ENCODE measurements around the gene CDH4.
"Not testable (repeated sequence)": the region's sequence is repeated elsewhere in the genome, so short reads cannot be mapped to it uniquely, and the experiment has no call there.

CDH4 gene

DNA sequence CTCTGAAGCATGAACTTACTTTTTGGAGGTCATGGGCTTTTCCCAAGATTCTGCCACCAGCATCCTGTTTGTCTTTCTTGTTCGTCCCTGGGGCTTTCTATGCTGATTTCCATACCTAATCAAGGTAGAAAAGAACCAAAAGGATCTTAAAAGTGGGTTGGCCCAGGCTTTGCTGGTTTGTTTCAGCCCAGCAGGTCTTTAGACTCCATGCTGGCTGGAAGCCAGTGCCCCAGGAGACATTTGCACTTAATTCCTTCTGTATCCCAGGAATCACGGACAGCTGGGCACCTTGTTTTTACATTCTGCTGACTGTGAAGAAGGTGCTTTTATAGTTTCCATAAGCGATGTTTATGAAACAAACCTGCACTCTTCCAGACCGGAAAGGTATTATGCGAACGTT lies 195.9 kb downstream of the CDH4 start:
- no peak for DNase-seq

DNA sequence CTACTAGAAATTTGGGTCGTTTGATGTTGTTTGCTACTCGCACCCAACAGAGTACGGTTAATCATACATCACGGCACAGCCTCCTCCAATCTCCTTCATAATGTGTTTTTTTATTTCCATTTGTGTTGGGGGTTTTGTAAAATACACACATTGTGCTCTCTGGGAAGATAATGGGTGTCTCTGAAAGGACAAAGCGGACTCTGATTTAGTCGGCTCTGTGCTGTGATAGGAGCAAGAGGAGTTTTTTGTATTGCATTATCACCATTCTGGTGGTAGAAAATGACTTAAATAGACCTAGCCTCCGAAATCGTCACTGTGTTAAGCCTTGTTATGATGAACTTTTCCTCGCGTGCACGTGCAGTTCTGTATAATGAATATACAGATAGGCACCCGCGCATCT lies 196.3 kb downstream of the CDH4 start:
- no peak for DNase-seq

DNA sequence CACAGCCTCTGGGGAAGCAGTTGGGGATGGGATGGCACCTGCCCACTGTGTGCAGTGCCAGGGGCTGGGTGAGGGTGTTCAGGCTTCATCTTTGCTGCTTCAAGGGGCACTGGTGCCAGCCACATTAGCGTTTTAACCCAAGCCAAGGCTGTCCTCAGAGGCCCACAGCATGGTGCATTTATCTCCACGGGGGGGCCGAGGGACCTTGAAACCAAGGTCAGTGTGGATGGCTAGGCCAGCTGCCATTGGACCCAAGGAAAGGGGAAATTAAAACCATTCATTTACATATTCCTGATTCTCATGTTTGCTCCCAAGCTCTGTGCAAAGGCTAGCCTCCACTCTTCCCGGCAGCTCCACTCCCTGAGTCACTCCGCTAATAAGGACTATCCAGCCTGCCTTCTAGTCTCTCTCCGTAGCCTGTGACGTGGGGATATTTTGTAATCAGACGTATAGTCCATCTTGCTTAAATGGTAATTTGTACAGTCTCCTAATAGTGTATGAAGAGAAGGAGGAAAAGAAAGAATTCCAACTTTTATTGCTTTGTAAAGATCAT lies 197.1 kb downstream of the CDH4 start:
- DNase-seq: no peak

DNA sequence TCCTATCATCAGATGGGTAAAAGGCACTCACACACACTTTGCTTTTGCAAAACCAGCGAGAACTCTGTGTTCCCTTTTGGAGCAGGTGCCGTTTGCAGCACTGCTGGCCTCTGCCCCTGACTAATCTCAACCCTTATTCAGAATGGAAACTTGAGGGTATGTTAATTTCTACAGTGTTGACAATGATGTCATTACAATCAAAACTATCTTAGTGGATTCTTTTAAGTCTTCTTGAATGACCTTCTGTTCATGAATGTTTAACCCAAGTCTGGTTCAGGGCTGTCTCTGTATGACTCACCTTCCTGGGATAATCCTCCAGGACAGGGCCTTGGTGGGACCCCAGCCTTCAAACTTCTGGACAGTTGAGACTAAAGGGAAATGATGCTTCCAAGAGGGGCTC lies 197.9 kb downstream of the CDH4 start:
- no peak for DNase-seq

DNA sequence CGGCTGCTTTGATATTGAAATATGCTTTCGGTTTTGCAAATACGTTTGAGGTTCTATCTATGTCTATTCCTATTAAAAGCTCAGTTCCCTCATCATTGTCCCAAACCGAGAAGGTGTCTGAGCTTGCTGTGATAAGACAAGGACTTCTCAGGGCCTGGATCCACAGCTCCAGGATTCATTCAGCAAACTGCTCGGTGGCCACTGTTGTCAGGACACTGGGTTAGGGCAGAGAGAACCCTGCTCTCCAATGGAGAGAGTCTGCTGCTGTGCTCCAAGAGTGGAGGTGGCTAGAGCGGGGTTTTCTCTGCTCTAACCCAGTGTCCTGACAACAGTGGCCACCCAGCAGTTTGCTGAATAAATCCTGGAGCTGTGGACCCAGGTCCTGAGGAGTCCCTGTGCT lies 198.5 kb downstream of the CDH4 start:
- DNase-seq: no peak

DNA sequence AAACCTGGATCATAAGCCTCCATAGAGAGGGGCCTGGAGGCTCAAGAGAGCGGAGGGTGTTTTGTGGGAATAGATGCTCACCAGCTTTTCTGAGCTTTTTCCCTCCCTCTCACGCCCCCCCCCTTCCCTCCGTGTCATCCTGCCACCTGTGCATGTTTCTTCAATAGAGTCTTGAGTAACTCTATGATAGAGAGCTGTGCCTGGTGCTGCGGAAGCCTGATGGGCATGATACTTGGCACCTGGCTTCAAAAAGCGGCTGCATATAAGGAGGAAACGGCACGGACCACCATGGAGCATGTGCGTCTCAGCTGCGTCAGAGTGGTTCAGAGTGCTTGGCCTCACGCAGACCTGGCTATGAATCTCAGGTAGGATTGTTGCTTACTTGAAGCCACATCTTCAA lies 198.9 kb downstream of the CDH4 start:
- no peak for DNase-seq

DNA sequence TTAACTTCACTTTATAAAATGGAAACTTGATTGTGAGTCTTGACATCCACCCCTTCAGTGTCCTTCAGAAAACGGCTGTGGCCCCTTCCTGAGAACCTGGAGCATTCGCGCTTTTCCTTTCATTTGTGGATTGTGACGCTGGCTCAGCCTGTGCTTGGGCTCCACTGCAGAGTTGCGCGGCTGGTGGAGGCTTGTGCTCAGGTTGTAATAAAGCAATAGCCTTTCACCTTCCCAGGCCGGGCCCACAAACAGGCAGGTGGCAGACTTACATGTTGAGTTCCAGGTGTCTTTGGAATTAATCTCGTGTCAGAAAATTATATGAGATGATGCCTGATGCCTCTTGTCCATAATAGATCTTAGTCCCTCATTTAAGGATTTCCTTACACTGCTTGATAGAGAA lies 199.9 kb downstream of the CDH4 start:
- DNase-seq: no peak

DNA sequence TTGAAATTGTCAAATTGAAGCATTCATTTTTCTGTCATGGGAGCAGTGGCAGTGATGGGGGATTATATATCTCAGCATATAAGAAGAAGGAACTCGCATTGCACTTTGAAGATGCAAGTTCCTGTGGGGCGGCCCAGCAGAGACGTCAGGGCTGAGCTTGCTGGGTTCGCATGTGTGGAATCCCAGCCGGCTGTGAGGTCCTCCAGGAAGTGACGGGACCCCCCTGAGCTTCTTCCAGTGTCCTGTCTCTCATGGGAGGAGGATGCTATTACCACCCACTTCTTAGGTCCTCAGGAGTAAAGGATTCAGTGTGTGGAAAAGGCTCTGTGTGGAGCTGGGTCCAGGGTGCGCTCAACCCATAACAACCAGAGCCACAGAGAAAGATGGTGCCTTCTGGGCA lies 201.2 kb downstream of the CDH4 start:
- no peak for DNase-seq

DNA sequence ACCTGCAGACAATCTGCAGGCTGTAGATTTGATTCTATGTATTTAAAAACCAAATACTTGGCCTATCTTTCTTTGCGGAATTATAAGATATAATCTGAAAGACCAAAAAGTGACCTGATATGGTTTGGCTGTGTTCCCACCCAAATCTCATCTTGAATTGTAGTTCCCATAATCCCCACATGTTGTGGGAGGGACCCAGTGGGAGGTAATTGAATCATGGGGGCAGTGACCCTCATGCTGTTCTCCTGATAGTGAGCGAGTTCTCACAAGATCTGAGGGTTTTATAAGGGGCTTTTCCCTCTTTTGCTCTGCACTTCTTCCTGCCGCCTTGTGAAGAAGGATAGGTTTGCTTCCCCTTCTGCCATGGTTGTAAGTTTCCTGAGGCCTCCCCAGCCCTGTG lies 201.6 kb downstream of the CDH4 start:
- not testable (repeated sequence) for DNase-seq

DNA sequence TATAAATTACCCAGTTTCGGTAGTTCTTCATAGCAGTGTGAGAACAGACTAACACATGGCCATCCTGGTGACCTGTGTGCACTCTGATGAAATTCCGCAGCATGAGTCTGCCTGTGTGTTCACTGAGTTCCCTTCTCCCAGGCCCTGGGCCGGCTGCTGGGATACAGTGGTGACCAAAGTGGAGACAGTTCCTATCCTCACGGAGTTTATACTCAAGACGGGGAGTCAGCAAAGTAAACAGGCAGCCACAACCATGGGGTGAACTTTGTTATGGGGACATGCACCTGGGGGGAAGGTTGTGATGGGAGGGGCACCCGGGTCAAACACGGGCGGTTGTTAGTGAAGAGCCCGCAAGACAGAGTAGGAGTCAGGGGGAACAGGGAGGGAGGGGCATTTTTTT lies 202.0 kb downstream of the CDH4 start:
- no peak for DNase-seq

DNA sequence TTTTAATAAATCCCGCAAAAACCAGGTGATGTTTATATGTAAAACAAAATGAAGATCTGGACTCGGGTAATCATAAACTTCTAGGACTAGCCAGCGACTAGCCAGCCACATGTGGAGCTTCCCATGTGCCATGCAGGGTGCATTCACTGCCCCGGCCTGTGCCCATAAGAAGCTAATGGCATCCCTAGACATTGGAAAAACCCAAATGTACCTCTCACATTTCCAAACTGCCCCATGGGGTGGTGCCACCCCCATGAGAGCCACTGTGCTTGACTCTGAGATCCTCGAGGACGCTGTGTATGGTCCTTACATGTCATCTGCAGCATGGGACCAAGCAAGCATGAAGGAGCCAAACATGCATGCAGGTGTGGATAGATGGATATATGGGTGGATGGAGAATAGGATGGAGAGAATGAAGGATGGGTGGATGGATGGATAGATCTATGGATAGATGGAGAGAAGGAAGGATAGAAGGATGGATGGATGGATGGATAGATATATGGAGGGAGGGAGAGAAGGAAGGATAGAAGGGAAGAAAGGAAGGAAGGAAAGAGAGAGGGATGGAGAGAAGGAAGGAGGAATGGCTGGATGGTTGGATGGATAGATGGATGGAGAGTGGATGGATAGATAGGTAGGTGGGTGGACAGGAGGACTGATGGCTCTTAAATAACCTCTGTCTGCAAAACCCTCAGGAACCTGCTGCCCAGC lies 203.6 kb downstream of the CDH4 start:
- no peak for DNase-seq

DNA sequence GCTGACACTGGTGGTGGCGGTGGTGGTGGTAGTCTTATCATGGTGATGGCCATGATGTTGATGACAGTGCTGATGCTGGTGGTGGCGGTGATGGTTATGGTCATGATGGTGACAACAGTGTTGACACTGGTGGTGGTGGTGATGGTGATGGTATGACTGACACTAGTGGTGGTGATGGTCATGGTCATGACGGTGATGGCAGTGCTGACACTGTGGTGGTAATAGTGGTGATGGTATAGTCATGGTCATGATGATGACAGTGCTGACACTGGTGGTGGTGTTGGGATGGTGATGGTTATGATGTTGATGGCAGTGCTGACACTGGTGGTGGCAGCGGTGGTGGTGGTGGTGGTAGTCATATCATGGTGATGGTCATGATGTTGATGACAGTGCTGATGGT lies 205.7 kb downstream of the CDH4 start:
- no peak for DNase-seq

DNA sequence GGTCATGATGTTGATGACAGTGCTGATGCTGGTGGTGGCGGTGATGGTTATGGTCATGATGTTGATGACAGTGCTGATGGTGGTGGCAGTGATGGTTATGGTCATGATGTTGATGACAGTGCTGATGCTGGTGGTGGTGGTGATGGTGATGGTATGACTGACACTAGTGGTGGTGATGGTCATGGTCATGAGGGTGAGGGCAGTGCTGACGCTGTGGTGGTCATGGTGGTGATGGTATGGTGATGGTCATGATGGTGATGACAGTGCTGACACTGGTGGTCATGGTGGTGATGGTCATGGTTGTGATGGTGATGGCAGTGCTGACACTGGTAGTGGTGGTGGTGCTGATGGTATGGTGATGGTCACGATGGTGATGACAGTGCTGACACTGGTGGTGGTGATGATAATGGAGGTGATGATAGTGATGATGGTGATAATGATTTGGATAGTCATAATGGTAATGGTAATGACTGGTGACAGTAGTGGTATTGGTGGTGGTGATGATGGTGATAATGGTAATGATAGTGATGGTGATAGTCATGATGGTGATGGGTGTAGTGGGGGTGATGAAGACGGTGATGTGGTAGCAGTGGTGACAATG lies 206.2 kb downstream of the CDH4 start:
- no peak for DNase-seq

DNA sequence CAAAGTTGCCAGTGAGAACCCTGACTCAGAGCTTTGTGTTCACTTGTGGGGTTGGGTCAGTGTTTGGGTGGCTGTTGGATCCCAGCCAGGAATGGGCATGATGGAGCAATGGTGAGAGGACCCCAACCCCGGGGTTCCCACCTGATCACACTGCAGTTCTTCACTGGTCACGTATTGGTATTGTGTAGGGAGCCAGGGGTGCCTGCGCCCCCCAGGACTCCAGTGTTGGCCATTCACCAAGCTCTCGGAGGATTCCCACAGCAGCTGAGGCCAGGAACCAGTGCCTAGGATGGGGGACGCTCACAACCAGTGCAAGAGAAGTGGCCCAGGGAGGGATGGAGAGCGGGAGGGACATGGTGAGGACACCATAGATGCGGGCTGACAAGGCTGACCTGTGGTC lies 207.2 kb downstream of the CDH4 start:
- no peak for DNase-seq

DNA sequence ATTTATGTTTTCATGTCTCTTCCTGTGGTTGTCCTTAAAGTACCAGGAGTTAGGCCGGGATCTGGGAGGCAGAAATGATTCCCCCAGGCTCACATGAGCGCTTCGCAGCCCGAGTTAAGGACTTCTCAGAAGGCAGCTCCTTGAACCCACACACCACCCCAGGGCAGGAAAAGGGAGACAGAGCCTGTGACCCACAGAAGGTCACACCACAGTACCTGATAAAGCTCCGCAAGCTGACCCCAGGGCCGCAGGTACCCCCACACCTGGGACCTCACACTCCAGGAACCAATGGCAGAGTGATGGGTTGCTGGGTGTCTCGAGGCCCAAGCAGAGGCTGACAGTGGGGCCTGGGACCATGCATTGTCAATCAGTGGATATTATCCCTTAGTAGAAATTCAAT lies 207.6 kb downstream of the CDH4 start:
- no peak for DNase-seq

DNA sequence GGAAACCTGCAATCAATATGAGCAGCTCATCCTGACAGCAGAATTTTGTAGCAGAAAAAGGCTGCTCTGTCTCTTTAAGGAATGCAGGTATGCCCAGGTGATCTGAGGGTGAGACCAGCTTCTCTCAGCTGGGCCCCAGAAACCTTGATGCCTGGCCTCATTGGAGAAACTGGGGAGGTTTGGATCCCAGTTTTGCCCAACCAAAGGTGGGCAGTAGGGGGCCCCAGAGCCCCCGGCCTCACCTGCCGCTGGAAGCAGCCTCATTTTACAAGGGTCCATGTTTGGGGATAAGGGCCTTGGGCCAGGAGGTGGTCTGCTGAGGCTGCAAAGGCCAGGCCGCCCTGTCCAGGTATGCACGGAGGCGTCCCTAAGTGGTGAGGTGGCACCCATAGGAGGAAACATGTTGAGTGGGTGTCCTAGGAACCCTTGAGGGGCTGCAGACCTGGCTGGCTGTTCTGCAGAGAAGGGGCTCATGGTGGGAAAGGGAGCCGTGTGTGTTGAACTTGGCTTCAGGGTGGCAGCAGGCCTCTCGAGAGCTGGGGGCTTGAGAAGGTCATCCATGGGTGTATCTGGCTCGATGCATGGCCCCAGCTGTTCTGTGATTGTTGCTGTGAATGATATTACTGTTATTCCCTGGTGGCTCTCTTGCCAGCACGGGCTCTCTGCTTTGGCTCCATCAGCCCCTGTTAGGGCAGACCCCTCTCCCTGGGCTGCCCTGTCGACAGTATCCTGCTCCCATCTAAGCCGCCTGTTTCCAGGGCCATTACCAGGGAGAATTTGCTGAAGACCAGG lies 208.4 kb downstream of the CDH4 start:
- no peak for DNase-seq

DNA sequence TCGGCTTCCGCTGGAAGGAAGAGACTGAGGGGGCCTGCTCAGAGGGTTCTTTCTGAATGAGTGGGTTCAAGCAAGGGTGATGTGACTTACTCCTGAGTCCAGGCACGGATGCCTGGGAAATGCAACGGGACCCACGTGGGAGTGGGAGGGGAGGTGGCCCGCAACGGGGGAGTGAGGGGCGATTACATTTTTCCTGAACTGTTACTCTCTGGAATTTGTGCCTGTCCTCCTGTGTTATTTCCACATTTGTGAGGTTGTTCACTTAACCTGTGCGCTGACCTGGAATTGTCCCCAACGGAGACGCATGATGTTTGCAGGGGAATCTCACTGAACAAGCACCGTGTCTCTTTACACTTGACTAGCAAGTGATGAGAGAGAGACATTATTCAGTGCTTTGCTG lies 209.4 kb downstream of the CDH4 start:
- no peak for DNase-seq

DNA sequence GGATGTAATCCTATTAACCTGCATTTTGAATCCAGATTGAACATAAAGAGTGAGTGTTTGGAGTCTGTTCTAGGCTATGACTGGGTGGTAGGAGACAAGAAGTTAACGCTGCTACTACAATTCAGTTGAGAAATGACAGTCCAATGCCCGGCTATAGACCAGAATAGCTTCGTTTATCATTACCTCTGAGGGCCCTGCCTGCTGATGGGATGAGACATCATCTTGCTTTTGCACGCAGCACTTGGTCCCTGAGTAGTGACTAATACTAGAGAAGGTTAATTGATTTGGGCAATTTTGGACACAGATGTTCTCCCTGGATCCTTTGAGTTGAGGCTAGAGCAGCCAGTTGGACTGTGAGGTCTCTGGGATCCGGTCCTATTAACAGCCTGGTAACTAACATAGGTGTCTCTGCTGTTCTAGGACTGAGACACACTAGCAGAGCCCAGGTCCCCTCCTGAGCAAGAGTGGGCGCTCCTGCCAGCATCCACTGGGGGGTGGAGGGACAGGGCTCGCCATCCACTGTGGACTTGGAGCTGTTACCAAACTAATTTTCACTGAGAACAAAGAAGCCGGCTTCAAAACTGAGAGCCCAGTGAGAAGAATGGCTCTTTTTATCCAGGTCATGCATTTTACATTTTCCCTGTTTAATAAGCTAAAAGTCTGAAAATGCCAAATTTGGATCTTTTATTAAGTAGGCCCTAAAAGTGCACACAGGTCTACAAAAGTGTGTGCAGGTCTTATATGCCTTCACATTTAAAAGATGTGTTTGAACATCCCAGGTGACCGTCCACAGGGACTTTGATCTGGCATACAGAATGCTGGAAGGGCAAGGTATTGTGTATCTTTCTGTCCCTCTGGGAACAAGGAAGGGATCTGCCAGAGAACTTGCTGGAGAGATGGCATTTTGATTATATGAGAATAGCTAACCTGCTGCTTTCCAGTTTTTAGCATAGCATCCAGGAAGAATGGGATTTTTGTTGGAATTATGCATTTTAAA lies 212.5 kb downstream of the CDH4 start:
- DNase-seq: no peak

DNA sequence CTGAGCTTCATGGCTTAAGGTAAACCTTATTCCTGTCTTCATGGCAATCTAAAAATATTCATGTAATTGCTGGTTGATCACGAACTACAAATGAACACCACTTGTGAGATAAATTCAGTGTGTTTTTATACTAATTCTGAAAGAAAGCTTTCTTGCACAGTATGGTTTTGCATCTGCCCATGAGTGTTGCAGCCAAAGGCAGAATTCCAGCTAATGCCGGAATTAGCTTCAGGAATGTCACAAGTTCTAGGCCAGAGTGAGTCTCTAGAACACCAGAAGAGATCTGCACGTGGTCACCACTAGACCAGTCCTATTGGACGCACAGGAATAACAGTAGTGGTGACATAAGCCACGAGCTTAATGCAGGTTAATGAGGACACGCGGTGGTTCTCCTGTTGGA lies 223.7 kb downstream of the CDH4 start:
- DNase-seq: no peak

DNA sequence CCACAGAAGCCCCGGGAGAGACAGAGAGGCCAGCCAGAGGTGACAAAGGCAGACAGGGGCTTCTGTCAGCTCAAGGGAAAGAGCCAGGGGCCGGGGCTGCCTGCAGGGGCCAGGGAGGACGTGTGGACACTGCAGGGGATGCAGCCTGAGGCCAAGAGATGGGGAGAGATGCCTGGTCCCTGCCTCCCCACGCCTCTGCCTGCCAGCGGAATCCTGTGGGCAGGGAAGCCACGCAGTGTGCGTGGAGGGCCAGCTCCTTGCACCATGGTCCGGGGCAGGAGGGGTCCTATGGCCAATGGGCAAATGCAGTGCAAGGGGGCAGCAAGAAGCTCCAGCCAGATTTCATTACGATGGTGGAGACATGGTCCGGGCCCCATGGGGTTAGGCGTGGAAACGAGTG lies 224.9 kb downstream of the CDH4 start:
- no peak for DNase-seq

DNA sequence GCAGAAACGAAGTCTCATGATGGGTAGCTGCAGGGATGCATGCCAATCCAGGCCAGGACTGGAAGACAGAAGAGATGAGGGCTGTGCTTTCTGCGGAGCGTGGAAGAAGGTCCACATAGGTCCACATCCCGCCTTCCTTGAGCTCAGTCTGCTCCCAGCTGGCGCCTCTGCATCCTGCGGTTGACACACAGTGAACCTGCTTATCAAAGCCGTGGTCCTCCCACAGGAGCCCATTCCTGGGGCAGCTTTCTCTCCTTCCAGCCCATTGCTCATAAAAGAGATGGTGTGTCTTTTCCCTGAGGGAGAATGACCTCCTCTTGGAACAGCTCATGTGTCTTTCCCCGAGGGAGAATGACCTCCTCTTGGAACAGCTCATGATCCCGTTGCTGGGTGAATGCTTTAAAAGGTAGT lies 225.4 kb downstream of the CDH4 start:
- no peak for DNase-seq

DNA sequence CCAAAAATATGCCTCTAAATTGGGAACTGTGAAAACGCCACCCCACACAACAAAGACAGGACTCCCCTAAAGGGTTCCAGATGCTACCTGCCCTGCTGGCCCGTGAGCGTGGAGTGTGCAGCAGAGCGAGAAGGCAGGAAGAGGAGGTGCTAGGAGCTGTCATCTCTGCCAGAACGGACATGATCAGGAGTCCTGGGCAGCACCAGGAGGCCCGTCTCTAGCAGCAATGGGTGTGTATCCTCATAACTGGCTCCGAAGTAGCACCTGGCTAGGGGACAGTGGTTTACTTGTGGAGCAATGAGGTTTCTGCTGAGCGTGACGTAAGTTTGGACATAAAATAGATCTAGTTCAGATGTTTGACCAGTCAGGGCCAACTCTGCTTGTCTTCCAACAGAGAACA lies 226.0 kb downstream of the CDH4 start:
- DNase-seq: no peak
